BLaER1 treated with 17β-estradiol and CSF1 and Interleukin-3, amounts not matched to agents 10 nM and 100 nM (cell line): ENCODE measurements around the gene FBP2.

Experiments used
- H3K27ac ChIP-seq, 11 experiments: shearing (Covaris generic); formaldehyde crosslinking; 2 replicates each; pipeline ENCODE4 v1.8.1; 2022
- H3K27me3 ChIP-seq, 11 experiments: shearing (Covaris generic); formaldehyde crosslinking; 2 replicates each; pipeline ENCODE4 v1.8.1; 2022
- H3K36me3 ChIP-seq, 11 experiments: shearing (Covaris generic); formaldehyde crosslinking; 2 replicates each; pipeline ENCODE4 v1.8.1; 2022
- H3K4me1 ChIP-seq, 10 experiments: shearing (Covaris generic); formaldehyde crosslinking; 2 replicates each; pipeline ENCODE4 v1.8.1; 2022
- H3K4me2 ChIP-seq, 11 experiments: shearing (Covaris generic); formaldehyde crosslinking; 2 replicates each; pipeline ENCODE4 v1.8.1; 2022
- H3K4me3 ChIP-seq, 10 experiments: shearing (Covaris generic); formaldehyde crosslinking; 2 replicates each; pipeline ENCODE4 v1.8.1; 2022
- H3K9ac ChIP-seq, 11 experiments: shearing (Covaris generic); formaldehyde crosslinking; 2 replicates each; pipeline ENCODE4 v1.8.1; 2022
- H3K9me3 ChIP-seq, 11 experiments: shearing (Covaris generic); formaldehyde crosslinking; replicated peaks in 1 of 11; 2 replicates each; pipeline ENCODE4 v1.8.1; 2022
- H4K20me1 ChIP-seq, 11 experiments: shearing (Covaris generic); formaldehyde crosslinking; 2 replicates each; pipeline ENCODE4 v1.8.1; 2022
- Cebpa-rat ChIP-seq, 11 experiments: shearing (Covaris generic); IDR thresholded peaks; 2 replicates each; pipeline ENCODE4 v1.8.1; 2022

Gene FBP2

DNA sequence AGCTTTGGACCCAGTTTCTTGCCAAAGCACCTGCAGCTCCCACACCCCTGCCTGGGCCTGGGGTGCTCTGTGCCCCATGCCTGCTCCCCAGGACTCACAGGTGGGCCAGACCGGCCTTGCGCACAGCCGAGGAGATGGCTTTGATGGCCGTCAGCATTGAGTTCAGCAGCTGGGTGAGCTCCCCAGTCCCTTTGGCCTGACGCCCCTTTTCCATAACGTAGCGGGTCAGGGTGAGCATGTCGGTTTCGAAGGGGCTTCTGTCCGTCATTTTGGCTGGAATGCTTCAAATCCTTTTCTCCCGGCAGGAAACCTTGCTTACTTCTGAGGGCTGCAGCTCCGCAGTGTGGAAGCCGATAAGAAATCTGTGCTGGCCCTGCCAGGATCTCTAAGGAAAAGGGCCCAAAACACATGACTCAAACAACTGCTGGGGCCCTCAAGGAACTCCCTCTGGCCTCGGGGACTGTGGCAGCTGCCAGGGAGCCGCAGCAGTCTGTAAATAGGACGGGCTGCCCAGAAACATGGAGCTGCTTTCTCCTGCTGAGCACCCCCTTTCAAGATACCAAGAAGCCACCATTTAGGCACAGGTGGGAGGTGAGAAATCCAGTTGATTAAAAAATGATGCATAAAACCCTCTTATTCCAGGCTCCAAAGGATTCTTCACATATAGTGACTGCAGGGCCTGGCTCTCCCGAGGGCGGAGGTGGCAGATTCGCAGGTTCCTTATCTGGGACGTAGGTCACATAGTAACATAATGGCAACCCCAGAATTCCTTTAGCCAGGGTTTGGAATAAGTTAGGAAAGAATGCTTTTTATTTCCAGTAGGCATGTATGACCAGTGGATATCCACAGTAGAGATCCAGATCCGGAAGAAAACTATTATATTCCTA lies at the start of gene FBP2:
TSS of gene FBP2 (minus strand) at position 366 of the 887 bp plus-strand sequence. CDS start at position 268, 98 bp downstream.
- no peak within 1 kb of the TSS for H3K4me3 ChIP-seq
- H3K9me3 ChIP-seq = peaks cover 0 to 5% (median 0%) of the 10 kb centered on the region in 11 experiments; a peak in 3 of 22 replicates
- peaks cover 0 to 7% (median 0%) of the 10 kb centered on the region in 10 experiments; a peak in 5 of 20 replicates for H3K4me1 ChIP-seq
- no peak within 1 kb of the TSS for H3K27ac ChIP-seq
- no peak within 1 kb of the TSS for H3K9ac ChIP-seq
- no peaks in the 10 kb centered on the region for H3K36me3 ChIP-seq
- no peak within 1 kb of the TSS for H3K4me2 ChIP-seq
- H4K20me1 ChIP-seq = no peaks in the 10 kb centered on the region
- TF ChIP-seq Cebpa-rat (IDR thresholded peaks at IDR 0.05) = no peak
- no peaks in the 10 kb centered on the region for H3K27me3 ChIP-seq

DNA sequence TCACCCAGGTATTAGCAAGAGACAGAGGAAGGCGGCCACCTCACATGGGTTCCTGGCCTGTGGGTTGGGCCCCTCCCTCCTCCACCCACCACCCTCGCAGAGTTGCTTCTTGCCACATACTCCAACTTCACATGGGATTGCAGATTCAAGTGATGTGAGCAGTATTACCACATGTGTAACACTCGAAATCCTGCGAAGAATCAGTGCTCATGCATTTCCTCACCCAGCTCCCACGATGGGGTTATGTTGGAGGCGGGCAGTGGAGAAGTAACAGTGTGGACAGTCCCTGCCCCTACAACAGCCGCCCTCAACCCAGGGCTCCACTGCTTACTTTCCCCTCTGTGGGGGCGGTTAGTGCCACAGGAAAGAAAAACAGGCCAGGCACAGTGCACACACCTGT lies 49.6 kb upstream of the FBP2 start:
- Histone ChIP-seq H3K4me3 (no peak overlapping the region), H3K27me3 (peaks cover 19 to 27% (median 25%) of the 10 kb centered on the region in 11 experiments), H3K9me3 (peaks cover 0 to 10% (median 8%) of the 10 kb centered on the region in 11 experiments; a peak in 12 of 22 replicates), H3K4me2 (peak overlapping the region in 9 of 11 experiments; percentile 3 to 47 (median 29); a peak in 13 of 22 replicates), H3K27ac (no peak overlapping the region), H3K4me1 (peaks cover 16 to 51% (median 44%) of the 10 kb centered on the region in 10 experiments), H3K36me3 (no peaks in the 10 kb centered on the region), H4K20me1 (no peaks in the 10 kb centered on the region), H3K9ac (no peak overlapping the region)
- no peak for TF ChIP-seq Cebpa-rat (IDR thresholded peaks at IDR 0.05)

DNA sequence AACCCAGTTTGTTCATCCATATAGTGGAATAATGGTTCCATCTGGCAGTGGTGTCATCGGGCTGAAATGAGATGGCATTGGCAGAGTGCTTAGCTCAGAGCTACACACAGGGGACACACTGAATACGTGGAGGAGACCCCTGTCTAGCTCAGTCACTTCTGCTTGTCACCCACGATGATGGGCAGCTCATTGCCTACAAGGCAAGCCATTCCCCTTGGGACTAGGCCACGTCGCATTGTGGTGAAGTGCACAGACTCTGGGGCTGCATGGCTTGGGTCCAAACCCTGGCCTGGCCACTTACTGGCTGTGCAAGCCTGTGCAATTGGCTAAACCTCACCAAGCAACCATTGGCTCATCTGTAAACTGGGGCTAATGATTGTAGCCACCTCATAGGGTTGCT lies 48.9 kb upstream of the FBP2 start:
- peak overlapping the region; percentile 0 to 47 (median 25); a peak in 13 of 22 replicates for H3K4me2 ChIP-seq
- H3K9me3 ChIP-seq = peaks cover 0 to 10% (median 8%) of the 10 kb centered on the region in 11 experiments; a peak in 12 of 22 replicates
- H3K27ac ChIP-seq = no peak overlapping the region
- H3K27me3 ChIP-seq = peaks cover 19 to 33% (median 28%) of the 10 kb centered on the region in 11 experiments
- no peak overlapping the region for H3K9ac ChIP-seq
- no peak for TF ChIP-seq Cebpa-rat (IDR thresholded peaks at IDR 0.05)
- no peak overlapping the region for H3K4me3 ChIP-seq
- no peaks in the 10 kb centered on the region for H4K20me1 ChIP-seq
- H3K4me1 ChIP-seq = peaks cover 16 to 52% (median 42%) of the 10 kb centered on the region in 10 experiments
- H3K36me3 ChIP-seq = no peaks in the 10 kb centered on the region

DNA sequence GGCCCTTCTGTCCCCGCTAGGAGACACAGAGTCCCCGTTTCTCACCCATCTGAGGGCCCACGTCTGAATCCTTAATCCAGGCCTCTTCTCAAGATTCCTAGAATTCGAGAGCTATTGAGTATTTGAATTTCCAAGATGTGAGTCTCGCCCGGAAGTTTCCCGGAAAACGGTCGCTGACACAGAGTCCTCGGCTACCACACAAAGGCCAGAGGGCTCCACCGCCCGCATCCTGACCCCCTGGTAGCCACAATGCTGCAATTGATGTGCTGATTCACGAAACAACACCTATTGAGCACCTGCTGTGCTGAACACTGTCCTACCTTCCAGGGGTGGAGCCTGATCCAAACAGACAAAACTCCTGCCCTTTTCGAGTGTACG lies 46.4 kb upstream of the FBP2 start:
- H3K9ac ChIP-seq = peak overlapping the region in 9 of 11 experiments; percentile 43 to 72 (median 64); a peak in 14 of 22 replicates
- H4K20me1 ChIP-seq = no peaks in the 10 kb centered on the region
- H3K4me2 ChIP-seq = peak overlapping the region; percentile 75 to 98 (median 89)
- no peak for TF ChIP-seq Cebpa-rat (IDR thresholded peaks at IDR 0.05)
- no peaks in the 10 kb centered on the region for H3K36me3 ChIP-seq
- H3K27ac ChIP-seq = peak overlapping the region in 10 of 11 experiments; percentile 4 to 72 (median 50); a peak in 14 of 22 replicates
- peaks cover 19 to 35% (median 28%) of the 10 kb centered on the region in 11 experiments for H3K27me3 ChIP-seq
- H3K4me3 ChIP-seq = peak overlapping the region in 9 of 10 experiments; percentile 51 to 75 (median 61); a peak in 14 of 20 replicates
- H3K9me3 ChIP-seq = peaks cover 0 to 10% (median 8%) of the 10 kb centered on the region in 11 experiments; a peak in 12 of 22 replicates
- H3K4me1 ChIP-seq = peaks cover 16 to 48% (median 42%) of the 10 kb centered on the region in 10 experiments

DNA sequence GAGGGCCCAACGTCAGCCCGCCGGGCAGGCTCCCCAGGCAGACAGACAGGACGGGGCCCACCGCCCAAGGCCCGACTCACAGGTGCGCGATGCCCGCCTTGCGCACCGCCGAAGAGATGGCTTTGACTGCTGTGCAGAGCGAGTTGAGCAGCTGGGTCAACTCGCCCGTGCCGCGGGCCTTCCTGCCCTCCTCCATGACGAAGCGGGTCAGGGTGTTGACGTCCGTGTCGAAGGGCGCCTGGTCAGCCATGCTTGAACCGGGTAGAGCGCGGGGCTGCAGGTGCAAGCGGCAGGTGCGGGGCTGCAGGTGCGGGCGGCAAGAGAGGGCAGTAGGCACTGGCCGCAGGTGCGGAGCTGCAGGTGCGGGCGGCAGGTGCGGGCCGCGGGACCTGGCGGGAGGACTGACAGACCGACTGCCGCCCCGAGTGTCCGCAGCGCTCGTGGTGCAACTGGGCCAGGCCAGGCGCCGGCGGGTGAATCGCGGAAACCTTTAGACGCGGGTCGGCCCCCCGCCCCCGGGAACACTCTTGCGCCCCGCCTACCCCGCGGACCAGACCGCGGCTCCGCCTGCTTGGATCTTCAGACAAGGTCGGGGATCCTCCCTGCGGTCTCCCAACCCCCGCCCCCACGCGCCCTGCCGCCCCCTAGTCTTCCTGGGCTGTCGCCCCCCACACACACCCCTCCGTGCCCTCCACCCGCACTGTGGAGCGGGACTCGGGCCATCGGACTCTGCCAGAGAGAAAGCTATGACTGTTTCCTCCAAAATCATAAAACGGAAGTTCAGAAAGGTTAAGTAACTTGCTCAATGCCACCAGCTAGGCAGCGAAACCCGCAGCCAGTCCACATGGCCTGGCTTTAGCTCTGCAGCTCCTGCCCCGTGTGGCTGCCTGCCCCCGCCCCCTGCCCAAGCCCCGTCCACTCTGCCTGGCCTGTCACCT lies 45.7 kb upstream of the FBP2 start, which contains the start of gene FBP1:
TSS of gene FBP1 (minus strand) at position 458 of the 938 bp plus-strand sequence. CDS start at position 250, 208 bp downstream.
- Histone ChIP-seq H3K9ac (peak within 1 kb of the TSS in 10 of 11 experiments; percentile 12 to 72 (median 60); a peak in 19 of 22 replicates), H3K9me3 (peaks cover 0 to 10% (median 8%) of the 10 kb centered on the region in 11 experiments; a peak in 12 of 22 replicates), H3K4me1 (peaks cover 16 to 43% (median 39%) of the 10 kb centered on the region in 10 experiments), H3K27me3 (peaks cover 19 to 35% (median 28%) of the 10 kb centered on the region in 11 experiments), H3K27ac (peak within 1 kb of the TSS in 10 of 11 experiments; percentile 4 to 72 (median 50); a peak in 14 of 22 replicates), H3K4me2 (peak within 1 kb of the TSS; percentile 75 to 98 (median 89)), H4K20me1 (no peaks in the 10 kb centered on the region), H3K4me3 (peak within 1 kb of the TSS; percentile 51 to 75 (median 61)), H3K36me3 (no peaks in the 10 kb centered on the region)
- no peak for TF ChIP-seq Cebpa-rat (IDR thresholded peaks at IDR 0.05)

DNA sequence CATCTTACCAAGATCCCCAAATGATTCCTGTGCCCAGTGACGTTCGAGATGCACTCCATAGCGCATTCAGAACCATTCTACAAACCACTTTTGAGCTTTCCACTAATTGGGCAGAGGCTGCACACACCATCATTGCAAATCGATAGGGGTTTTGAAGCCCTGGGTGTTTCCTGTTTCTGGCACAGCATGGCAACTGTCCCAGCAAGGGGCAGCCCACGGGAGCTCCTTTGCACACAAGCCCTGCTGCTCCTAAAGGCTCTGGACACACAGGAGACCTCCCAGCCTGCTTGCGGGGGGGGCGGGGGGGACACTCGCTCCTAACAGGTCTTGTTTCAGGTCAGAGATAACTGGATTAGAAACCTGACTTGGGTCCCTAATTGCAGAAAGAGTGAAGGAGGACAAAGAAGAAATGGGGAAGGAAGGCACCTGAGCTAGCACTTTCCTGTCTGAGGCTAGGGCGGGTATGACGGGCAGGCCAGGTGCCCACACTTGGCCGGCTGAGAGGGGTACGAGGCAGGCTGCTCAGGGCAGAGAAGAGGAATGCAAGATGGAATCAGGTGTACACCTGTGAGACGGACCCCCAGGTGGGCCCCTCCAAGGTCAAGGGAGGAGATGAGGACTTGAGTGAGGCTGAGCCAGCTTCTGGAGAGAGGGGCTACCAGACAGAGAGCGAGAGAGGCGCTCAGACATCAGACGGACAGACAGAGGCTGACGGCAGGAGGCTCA lies 44.9 kb upstream of the FBP2 start:
- H3K4me2 ChIP-seq = peak overlapping the region; percentile 75 to 98 (median 89)
- H3K36me3 ChIP-seq = no peaks in the 10 kb centered on the region
- peaks cover 0 to 10% (median 8%) of the 10 kb centered on the region in 11 experiments; a peak in 12 of 22 replicates for H3K9me3 ChIP-seq
- H3K27ac ChIP-seq = peak overlapping the region in 5 of 11 experiments; percentile 28 to 72 (median 63); a peak in 5 of 22 replicates
- H4K20me1 ChIP-seq = no peaks in the 10 kb centered on the region
- peaks cover 16 to 38% (median 34%) of the 10 kb centered on the region in 10 experiments for H3K4me1 ChIP-seq
- peaks cover 19 to 35% (median 28%) of the 10 kb centered on the region in 11 experiments for H3K27me3 ChIP-seq
- peak overlapping the region; percentile 51 to 75 (median 61); a peak in 19 of 20 replicates for H3K4me3 ChIP-seq
- TF ChIP-seq Cebpa-rat (IDR thresholded peaks at IDR 0.05) = no peak
- peak overlapping the region in 9 of 11 experiments; percentile 12 to 72 (median 64); a peak in 12 of 22 replicates for H3K9ac ChIP-seq

DNA sequence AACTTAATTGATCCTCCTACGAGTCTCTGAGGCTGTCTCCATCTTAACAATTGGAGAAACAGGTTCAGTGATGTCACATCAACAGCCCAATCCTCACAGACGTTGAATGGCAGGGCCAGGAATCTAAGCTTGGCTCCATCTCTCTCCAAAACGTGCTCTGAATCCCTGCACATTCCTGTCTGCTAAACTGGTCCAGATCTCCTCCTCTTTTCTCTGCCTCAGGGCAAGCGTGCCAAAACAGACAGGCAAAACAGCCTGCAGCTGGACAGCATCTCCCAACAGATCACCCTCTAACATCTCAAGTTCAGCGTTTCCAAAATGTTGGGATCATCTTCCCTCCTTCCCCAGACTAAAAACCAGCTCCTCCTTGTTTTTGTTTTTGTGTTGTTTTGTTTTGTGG lies 39.1 kb upstream of the FBP2 start:
- Histone ChIP-seq H3K4me2 (no peak overlapping the region), H3K27ac (no peak overlapping the region), H3K4me1 (no peaks in the 10 kb centered on the region), H3K9me3 (no peaks in the 10 kb centered on the region; a peak in 1 of 22 replicates), H4K20me1 (no peaks in the 10 kb centered on the region), H3K4me3 (no peak overlapping the region), H3K36me3 (no peaks in the 10 kb centered on the region), H3K9ac (no peak overlapping the region), H3K27me3 (peaks cover 0 to 4% (median 0%) of the 10 kb centered on the region in 11 experiments; a peak in 2 of 22 replicates)
- TF ChIP-seq Cebpa-rat (IDR thresholded peaks at IDR 0.05) = no peak

DNA sequence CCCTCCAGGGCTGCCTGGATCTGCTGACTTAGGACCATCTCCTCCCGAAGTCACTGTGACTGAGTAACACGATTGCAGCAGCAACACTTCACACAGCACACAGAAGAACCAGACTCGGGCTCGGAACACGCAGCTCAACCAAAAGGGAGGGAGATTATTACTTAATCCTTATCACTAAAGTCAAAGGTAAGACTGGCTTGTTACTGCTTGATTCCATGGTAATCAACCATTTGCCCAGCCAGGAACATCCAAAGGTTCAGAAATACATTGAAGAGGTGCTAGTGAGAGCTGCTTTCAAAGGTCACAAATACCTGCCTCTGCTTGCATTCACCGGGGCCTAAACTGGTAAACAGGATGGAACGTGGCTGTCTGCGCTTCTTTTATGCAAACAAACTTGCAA lies 38.0 kb upstream of the FBP2 start:
- no peak overlapping the region for H3K4me3 ChIP-seq
- H3K36me3 ChIP-seq = no peaks in the 10 kb centered on the region
- H3K9me3 ChIP-seq = no peaks in the 10 kb centered on the region; a peak in 1 of 22 replicates
- no peaks in the 10 kb centered on the region for H3K4me1 ChIP-seq
- H3K9ac ChIP-seq = no peak overlapping the region
- no peak overlapping the region for H3K4me2 ChIP-seq
- TF ChIP-seq Cebpa-rat (IDR thresholded peaks at IDR 0.05) = no peak
- H3K27ac ChIP-seq = no peak overlapping the region
- no peaks in the 10 kb centered on the region for H4K20me1 ChIP-seq
- H3K27me3 ChIP-seq = no peaks in the 10 kb centered on the region
